CD14-positive monocyte (primary cell): ENCODE data around the gene TMEM150C. TPM values are rescaled to one million over a fixed set of nuclear protein-coding genes. Genes with fewer than 3 reads are reported as not detected.

ENCODE experiments used
- DNase-seq, 3 donors: peaks; one replicate each; pipeline ENCODE4 v3.0.0-alpha.2; 2011 to 2022
- H2AFZ ChIP-seq: 2 replicates; pipeline ENCODE4 v1.6.0; 2012; ENCODE audit warnings: mild to moderate bottlenecking, low read depth, low read length, inconsistent platforms; ENCODE audit not compliant: insufficient read depth, poor library complexity, severe bottlenecking
- H3K27ac ChIP-seq, 2 donors: 1 replicate in 1 of 2; 2 replicates in 1 of 2; pipeline ENCODE4 v1.5.1; 2012 to 2013; ENCODE audit warnings: low read length in 2 of 2, control low read depth in 1 of 2, inconsistent platforms in 1 of 2, low read depth in 1 of 2, mild to moderate bottlenecking in 1 of 2
- H3K27me3 ChIP-seq, 2 donors: one replicate each; pipeline versions ENCODE4 v1.6.0 to v1.6.1; 2011 to 2013; ENCODE audit warnings: low read length in 2 of 2; ENCODE audit not compliant: control insufficient read depth in 2 of 2, insufficient read depth in 2 of 2
- H3K36me3 ChIP-seq, 2 donors: replicated peaks in 1 of 2; 1 replicate in 1 of 2; 2 replicates in 1 of 2; pipeline versions ENCODE4 v1.5.1 to v1.6.1; 2012 to 2013; ENCODE audit warnings: low read length in 2 of 2, control low read depth in 1 of 2, inconsistent platforms in 1 of 2, mild to moderate bottlenecking in 1 of 2; ENCODE audit not compliant: insufficient read depth in 2 of 2, control insufficient read depth in 1 of 2
- H3K4me1 ChIP-seq, 2 donors: 1 replicate in 1 of 2; 2 replicates in 1 of 2; pipeline versions ENCODE4 v1.5.1 to v1.6.1; 2012 to 2013; ENCODE audit warnings: low read length in 2 of 2, control low read depth in 1 of 2, inconsistent platforms in 1 of 2, mild to moderate bottlenecking in 1 of 2, moderate library complexity in 1 of 2; ENCODE audit not compliant: insufficient read depth in 2 of 2, control insufficient read depth in 1 of 2
- H3K4me2 ChIP-seq: replicated peaks from 2 replicates; pipeline ENCODE3; 2012; ENCODE audit warnings: low read length, moderate library complexity, mild to moderate bottlenecking; ENCODE audit not compliant: poor library complexity, severe bottlenecking; ENCODE audit errors: extremely low read depth
- H3K4me3 ChIP-seq, 3 experiments: fragments of 200-600 bp in 1 of 3; sonication (generic) in 1 of 3; replicated peaks in 1 of 3; 1 replicate in 2 of 3; 2 replicates in 1 of 3; pipeline ENCODE4 v1.5.1; 2011 to 2013; ENCODE audit warnings: low read length in 3 of 3, mild to moderate bottlenecking in 3 of 3, control low read depth in 2 of 3, low read depth in 2 of 3, inconsistent platforms in 1 of 3, moderate library complexity in 1 of 3
- H3K79me2 ChIP-seq: 2 replicates; pipeline ENCODE4 v1.6.0; 2012; ENCODE audit warnings: mild to moderate bottlenecking, control low read depth, inconsistent platforms, low read length, moderate library complexity; ENCODE audit not compliant: insufficient read depth
- H3K9ac ChIP-seq: 2 replicates; pipeline ENCODE4 v1.6.0; 2017; ENCODE audit warnings: low read length, mild to moderate bottlenecking; ENCODE audit not compliant: insufficient read depth, poor library complexity, severe bottlenecking
- H3K9me3 ChIP-seq, 2 donors: replicated peaks in 1 of 2; 1 replicate in 1 of 2; 2 replicates in 1 of 2; pipeline versions ENCODE4 v1.5.1 to v1.6.1; 2012 to 2013; ENCODE audit warnings: low read length in 2 of 2, control low read depth in 1 of 2; ENCODE audit not compliant: control insufficient read depth in 1 of 2, insufficient read depth in 1 of 2
- H4K20me1 ChIP-seq: 2 replicates; pipeline ENCODE4 v1.6.0; 2012; ENCODE audit warnings: mild to moderate bottlenecking, low read length, control low read depth, moderate library complexity; ENCODE audit not compliant: insufficient read depth
- H3K27ac Mint-ChIP-seq, 7 donors: one replicate each; pipeline ENCODE4 v1.8.0; 2020; ENCODE audit warnings: mild to moderate bottlenecking in 7 of 7, mixed read lengths in 7 of 7, moderate library complexity in 6 of 7, inconsistent platforms in 2 of 7
- H3K27me3 Mint-ChIP-seq, 3 donors: one replicate each; pipeline ENCODE4 v1.8.0; 2021 to 2022; ENCODE audit warnings: low read depth in 3 of 3, mild to moderate bottlenecking in 3 of 3, mixed read lengths in 3 of 3, moderate library complexity in 3 of 3, inconsistent platforms in 1 of 3
- H3K36me3 Mint-ChIP-seq, 2 donors: one replicate each; pipeline ENCODE4 v1.8.0; 2020; ENCODE audit warnings: mixed read lengths in 2 of 2, inconsistent platforms in 1 of 2, mild to moderate bottlenecking in 1 of 2
- H3K4me1 Mint-ChIP-seq: one replicate; pipeline ENCODE4 v1.8.0; 2020; ENCODE audit warnings: mild to moderate bottlenecking, mixed read lengths
- H3K4me3 Mint-ChIP-seq, 2 donors: one replicate each; pipeline ENCODE4 v1.8.0; 2020; ENCODE audit warnings: mild to moderate bottlenecking in 2 of 2, mixed read lengths in 2 of 2, moderate library complexity in 1 of 2
- H3K9me3 Mint-ChIP-seq, 7 donors: one replicate each; pipeline ENCODE4 v1.8.0; 2020 to 2022; ENCODE audit warnings: mixed read lengths in 7 of 7, mild to moderate bottlenecking in 6 of 7, moderate library complexity in 6 of 7, inconsistent platforms in 2 of 7
- CTCF ChIP-seq: fragments of 200-600 bp; IDR thresholded peaks from one replicate; pipeline ENCODE4 v1.8.0; 2022; ENCODE audit warnings: antibody characterized with exemption, mild to moderate bottlenecking
- WGBS: methylation state at CpG from one replicate; pipeline ENCODE4 v1.1.5; 2013; ENCODE audit warnings: missing lambda C conversion rate; ENCODE audit not compliant: insufficient coverage; 5-methylcytosine and 5-hydroxymethylcytosine counted together
- intact Hi-C, 2 donors: fragments of 100-400 bp; cut with micrococcal nuclease; formaldehyde crosslinking; loops; one replicate each; pipeline versions ENCODE4 v1.15.0 to v1.15.1; 2023
- polyA plus RNA-seq, 3 donors: library from polyadenylated mRNA; depleted of rRNA in 1 of 3; unstranded in 2 of 3; stranded (reverse) in 1 of 3; fragments of 300-500 nt in 2 of 3; fragments of >200 nt in 1 of 3; fragmentation: Illumina TruSeq in 2 of 3; gene quantifications; 1 replicate in 2 of 3; 2 replicates in 1 of 3; pipeline ENCODE4 v1.2.3, GENCODE V29; 2012 to 2021

TMEM150C gene
- polyA plus RNA-seq, 3 donors = not detected

GRCh38 chr4:82578935-82579334 lies 17.1 kb upstream of the TMEM150C start:
- 100% methylated on average over 2 of the region's 2 CpGs for WGBS
- Mint-ChIP-seq H3K4me1 (no peaks in the 10 kb centered on the region), H3K9me3 (peaks cover 0 to 4% (median 0%) of the 10 kb centered on the region in 7 donors), H3K4me3 (no peak overlapping the region), H3K36me3 (no peaks in the 10 kb centered on the region), H3K27ac (no peak overlapping the region), H3K27me3 (peaks cover 0 to 1% (median 1%) of the 10 kb centered on the region in 3 donors)
- intact Hi-C loops = no loop called here
- H3K9ac ChIP-seq = no peak overlapping the region
- no peaks in the 10 kb centered on the region for H3K79me2 ChIP-seq
- no peak for TF ChIP-seq CTCF
- no peak for DNase-seq
- no peaks in the 10 kb centered on the region for H3K27me3 ChIP-seq
- H3K27ac ChIP-seq = no peak overlapping the region
- H4K20me1 ChIP-seq = no peaks in the 10 kb centered on the region
- H2AFZ ChIP-seq = no peak overlapping the region
- no peaks in the 10 kb centered on the region for H3K36me3 ChIP-seq
- no peak overlapping the region for H3K4me3 ChIP-seq
- no peaks in the 10 kb centered on the region for H3K4me1 ChIP-seq
- no peaks in the 10 kb centered on the region for H3K9me3 ChIP-seq
- H3K4me2 ChIP-seq = no peak overlapping the region

GRCh38 chr4:82577451-82577850 lies 15.7 kb upstream of the TMEM150C start:
- H2AFZ ChIP-seq = no peak overlapping the region
- intact Hi-C loops = no loop called here
- no peaks in the 10 kb centered on the region for H3K79me2 ChIP-seq
- Mint-ChIP-seq H3K4me1 (no peaks in the 10 kb centered on the region), H3K36me3 (no peaks in the 10 kb centered on the region), H3K27me3 (peaks cover 0 to 1% (median under 1%) of the 10 kb centered on the region in 3 donors), H3K27ac (no peak overlapping the region), H3K9me3 (peaks cover 0 to 4% (median 0%) of the 10 kb centered on the region in 7 donors), H3K4me3 (no peak overlapping the region)
- WGBS = 86% methylated on average over 1 of the region's 1 CpG
- H3K9ac ChIP-seq = no peak overlapping the region
- TF ChIP-seq CTCF = no peak
- H3K4me2 ChIP-seq = no peak overlapping the region
- no peaks in the 10 kb centered on the region for H3K4me1 ChIP-seq
- H3K27ac ChIP-seq = no peak overlapping the region
- H3K4me3 ChIP-seq = no peak overlapping the region
- no peaks in the 10 kb centered on the region for H3K27me3 ChIP-seq
- H3K36me3 ChIP-seq = no peaks in the 10 kb centered on the region
- no peak for DNase-seq
- H4K20me1 ChIP-seq = no peaks in the 10 kb centered on the region
- no peaks in the 10 kb centered on the region for H3K9me3 ChIP-seq
